Measurements from ENCODE around the gene MVB12B. TPM values are rescaled to one million over a fixed set of nuclear protein-coding genes. Genes with fewer than 3 reads are reported as not detected.
"Not testable (repeated sequence)": the region's sequence is repeated elsewhere in the genome, so short reads cannot be mapped to it uniquely, and the experiment has no call there.

The MVB12B gene
- total RNA-seq (10 to 100 TPM in 2 of 5 donors, 1 to 10 TPM in 3; 3.2 to 21.9 (median 7.3) TPM), polyA plus RNA-seq (1 to 10 TPM; 2.3 to 6.4 (median 3.1) TPM)
- long read RNA-seq, donor 1, full-length matches to known transcripts = 1 of 6 reads
- long read RNA-seq, donor 1, partial matches to known transcripts = 5 of 6 reads
- long read RNA-seq, donor 1, other reads (novel, unspliced or antisense) = 0 of 6 reads
- long read RNA-seq, donor 2, full-length matches to known transcripts = 4 of 4 reads
- long read RNA-seq, donor 2, partial matches to known transcripts = 0 of 4 reads
- long read RNA-seq, donor 2, other reads (novel, unspliced or antisense) = 0 of 4 reads
- long read RNA-seq, donor 3, partial matches to known transcripts = 0 of 1 reads
- long read RNA-seq, donor 3, other reads (novel, unspliced or antisense) = 0 of 1 reads
- long read RNA-seq, donor 4 = 0 reads
- long read RNA-seq, donor 5, full-length matches to known transcripts = 4 of 4 reads
- long read RNA-seq, donor 5, partial matches to known transcripts = 0 of 4 reads
- long read RNA-seq, donor 5, other reads (novel, unspliced or antisense) = 0 of 4 reads
- long read RNA-seq, donor 6, partial matches to known transcripts = 0 of 1 reads
- long read RNA-seq, donor 6, other reads (novel, unspliced or antisense) = 0 of 1 reads
- long read RNA-seq, donor 7, full-length matches to known transcripts = 2 of 2 reads
- long read RNA-seq, donor 7, partial matches to known transcripts = 0 of 2 reads
- long read RNA-seq, donor 7, other reads (novel, unspliced or antisense) = 0 of 2 reads
- long read RNA-seq, donor 8, full-length matches to known transcripts = 5 of 5 reads
- long read RNA-seq, donor 8, partial matches to known transcripts = 0 of 5 reads
- long read RNA-seq, donor 8, other reads (novel, unspliced or antisense) = 0 of 5 reads
- long read RNA-seq, donor 9, partial matches to known transcripts = 0 of 2 reads
- long read RNA-seq, donor 9, other reads (novel, unspliced or antisense) = 0 of 2 reads
- long read RNA-seq, donor 10 = 0 reads

GRCh38 chr9:126326228-126327005 lies at the start of gene MVB12B:
Gene MVB12B (plus strand): TSS chr9:126326829. CDS start chr9:126326930, 101 bp downstream.
- DNase-seq = peak; percentile 53 to 77
- Histone ChIP-seq H3K27ac (peak within 1 kb of the TSS; percentile 82 to 92 (median 86)), H3K4me1 (peaks cover 15 to 44% (median 29%) of the 10 kb centered on the region in 4 donors), H3K9me3 (peaks cover 4 to 12% (median 7%) of the 10 kb centered on the region in 4 donors), H3K4me3 (peak within 1 kb of the TSS; percentile 54 to 69 (median 62)), H3K27me3 (no peaks in the 10 kb centered on the region), H3K36me3 (no peaks in the 10 kb centered on the region)
- WGBS, 5 donors = 4 to 23% (median 8%) methylated on average over 11 to 93 of the region's 94 CpGs
- intact Hi-C loops (cut with DNase I; ENCODE audit: low total_unique reads) = no loop called here
- no peak for TF ChIP-seq POLR2A (IDR thresholded peaks at IDR 0.05)
- TF ChIP-seq CTCF (IDR thresholded peaks at IDR 0.05) = no peak
- TF ChIP-seq EP300 (IDR thresholded peaks at IDR 0.05) = no peak

DNA sequence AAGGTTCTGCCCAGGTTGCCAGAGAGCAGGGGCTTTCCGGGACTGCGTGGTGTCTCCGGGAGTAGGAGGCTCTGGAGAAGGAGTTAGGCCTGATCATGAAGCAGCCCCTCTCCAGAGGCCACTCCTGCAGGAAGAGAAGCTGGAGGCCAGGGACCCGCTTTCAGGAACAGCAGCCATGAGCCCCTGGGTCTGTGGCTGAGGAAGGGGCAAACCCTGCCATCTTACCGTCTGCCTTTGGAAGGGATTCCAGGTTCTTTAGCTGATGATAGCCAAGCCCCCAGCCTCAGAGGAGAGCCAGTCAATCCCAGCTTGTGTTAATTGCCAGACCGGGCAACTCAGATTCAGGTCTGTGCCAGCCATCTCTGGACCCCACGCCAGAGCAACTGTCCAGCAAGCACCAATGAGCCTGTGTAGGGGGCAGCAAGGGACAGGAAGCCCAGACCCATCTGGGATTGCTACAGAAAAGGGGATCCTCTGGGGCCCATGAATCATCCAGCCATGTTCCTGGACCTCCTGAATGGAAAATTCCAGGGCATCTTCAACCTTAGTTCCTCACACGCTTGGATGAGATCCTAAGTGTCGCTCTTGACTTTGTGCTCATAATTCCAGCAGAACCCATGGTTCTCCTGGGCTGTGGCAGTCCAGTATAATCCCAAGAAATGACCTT lies 42.7 kb upstream of the MVB12B start:
- Histone ChIP-seq H3K9me3 (peaks cover 0 to 12% (median 8%) of the 10 kb centered on the region in 4 donors), H3K36me3 (no peaks in the 10 kb centered on the region), H3K27me3 (no peaks in the 10 kb centered on the region), H3K4me1 (no peaks in the 10 kb centered on the region), H3K27ac (no peak overlapping the region), H3K4me3 (no peak overlapping the region)
- TF ChIP-seq POLR2A (IDR thresholded peaks at IDR 0.05) = no peak
- TF ChIP-seq EP300 (IDR thresholded peaks at IDR 0.05) = no peak
- no peak for TF ChIP-seq POLR2AphosphoS5 (IDR thresholded peaks at IDR 0.05)
- TF ChIP-seq CTCF (IDR thresholded peaks at IDR 0.05) = no peak
- DNase-seq = no peak
- WGBS, 5 donors = 86 to 96% (median 94%) methylated on average over 7 to 9 of the region's 9 CpGs
- intact Hi-C loops (cut with DNase I; ENCODE audit: low total_unique reads) = no loop called here

DNA sequence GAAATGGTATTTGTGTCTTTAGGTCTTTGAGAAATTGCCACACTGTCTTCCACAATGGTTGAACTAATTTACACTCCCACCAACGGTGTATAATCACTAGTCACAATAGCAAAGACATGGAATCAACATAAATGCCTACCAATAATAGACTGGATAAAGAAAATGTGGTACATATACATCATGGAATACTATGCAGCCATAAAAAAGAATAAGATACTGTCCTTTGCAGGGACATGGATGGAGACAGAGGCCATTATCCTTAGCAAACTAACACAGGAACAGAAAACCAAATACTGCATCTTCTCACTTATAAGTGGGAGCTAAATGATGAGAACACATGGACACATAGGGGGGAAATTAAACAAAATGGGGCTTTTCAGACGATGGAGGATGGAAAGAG lies 41.0 kb upstream of the MVB12B start:
- H3K9me3 ChIP-seq; DNase-seq; H3K27ac ChIP-seq; intact Hi-C loops (cut with DNase I; ENCODE audit: low total_unique reads); H3K4me3 ChIP-seq; H3K36me3 ChIP-seq; H3K4me1 ChIP-seq; H3K27me3 ChIP-seq: not testable (repeated sequence)
- 65 to 80% (median 77%) methylated on average over 2 of the region's 2 CpGs for WGBS, 5 donors

DNA sequence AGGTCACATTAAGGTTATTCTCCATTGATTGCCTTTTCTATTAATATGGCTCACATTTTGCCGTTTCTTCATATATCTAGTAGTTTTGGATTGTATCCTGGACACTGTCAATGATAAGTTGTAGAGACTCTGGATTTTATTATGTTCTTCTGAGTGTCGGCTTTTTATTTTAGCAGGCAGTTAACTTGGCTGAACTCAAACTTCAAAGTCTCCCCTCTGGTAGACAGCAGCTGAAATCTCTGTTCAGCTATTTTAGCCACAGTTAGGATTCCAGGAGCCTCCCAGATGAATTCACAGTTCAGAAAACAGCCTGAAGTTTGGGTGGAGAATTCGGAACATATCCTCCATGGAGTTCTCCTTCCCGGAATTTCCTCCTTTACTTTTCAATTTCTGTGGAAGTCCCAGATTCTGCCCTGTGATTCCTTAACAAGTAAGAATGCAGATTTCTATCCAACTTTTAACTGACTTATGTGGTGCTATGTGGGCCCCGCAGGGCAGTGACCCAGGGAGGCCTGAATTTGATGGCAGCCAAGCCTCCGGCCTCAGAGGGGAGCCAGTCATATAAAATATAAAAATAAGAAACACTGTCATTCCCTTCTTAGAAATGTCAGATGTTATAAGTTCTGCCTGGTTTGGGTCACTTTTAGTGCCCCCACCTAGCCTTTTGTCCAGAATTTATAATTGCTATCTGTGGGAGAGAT lies 39.3 kb upstream of the MVB12B start:
- Histone ChIP-seq H3K27me3 (no peaks in the 10 kb centered on the region), H3K27ac (no peak overlapping the region), H3K4me3 (no peak overlapping the region), H3K36me3 (no peaks in the 10 kb centered on the region), H3K9me3 (no peaks in the 10 kb centered on the region), H3K4me1 (no peaks in the 10 kb centered on the region)
- 85 to 93% (median 91%) methylated on average over 6 of the region's 6 CpGs for WGBS, 5 donors
- no peak for DNase-seq
- TF ChIP-seq POLR2AphosphoS5 (IDR thresholded peaks at IDR 0.05) = no peak
- intact Hi-C loops (cut with DNase I; ENCODE audit: low total_unique reads) = no loop called here
